ENCODE results near the gene IGF2.
"Not testable (repeated sequence)": the region's sequence is repeated elsewhere in the genome, so short reads cannot be mapped to it uniquely, and the experiment has no call there.

The IGF2 gene

GRCh38 chr11:2136209-2136951, 2.8 kb downstream of the IGF2 start:
- DNase-seq (ENCODE audit: low read depth) = no peak

- no peak for DNase-seq (ENCODE audit: low read depth)
Observed at GRCh38 chr11:2135648-2136201, 3.5 kb downstream of the IGF2 start.

- no peak for DNase-seq (ENCODE audit: low read depth)
Observed at GRCh38 chr11:2135018-2135569, 4.1 kb downstream of the IGF2 start.

- no peak for DNase-seq (ENCODE audit: low read depth)
Observed at GRCh38 chr11:2134022-2135010, 4.9 kb downstream of the IGF2 start.

GRCh38 chr11:2133241-2134021, 5.8 kb downstream of the IGF2 start:
- no peak for DNase-seq (ENCODE audit: low read depth)

- DNase-seq (ENCODE audit: low read depth) = no peak
Observed at GRCh38 chr11:2132874-2133240, 6.3 kb downstream of the IGF2 start.

- no peak for DNase-seq (ENCODE audit: low read depth)
Observed at GRCh38 chr11:2132246-2132645, 6.9 kb downstream of the IGF2 start.

- peak; percentile 36 for DNase-seq (ENCODE audit: low read depth)
Observed at GRCh38 chr11:2131371-2132236, 7.6 kb downstream of the IGF2 start.

GRCh38 chr11:2130881-2131352, 8.3 kb downstream of the IGF2 start:
- no peak for DNase-seq (ENCODE audit: low read depth)

- DNase-seq (ENCODE audit: low read depth) = no peak
Observed at GRCh38 chr11:2129699-2130366, 9.4 kb downstream of the IGF2 start.

GRCh38 chr11:2129308-2129698, 9.9 kb downstream of the IGF2 start:
- DNase-seq (ENCODE audit: low read depth) = no peak

GRCh38 chr11:2128511-2129307, 10.5 kb downstream of the IGF2 start:
- DNase-seq (ENCODE audit: low read depth) = no peak

GRCh38 chr11:2128130-2128510, 11.1 kb downstream of the IGF2 start:
- peak; percentile 26 for DNase-seq (ENCODE audit: low read depth)

- no peak for DNase-seq (ENCODE audit: low read depth)
Observed at GRCh38 chr11:2127482-2128129, 11.6 kb downstream of the IGF2 start.

- DNase-seq (ENCODE audit: low read depth) = no peak
Observed at GRCh38 chr11:2126520-2127085, 12.6 kb downstream of the IGF2 start.

GRCh38 chr11:2124736-2125484, 14.3 kb downstream of the IGF2 start:
- DNase-seq (ENCODE audit: low read depth) = not testable (repeated sequence)

- DNase-seq (ENCODE audit: low read depth) = no peak
Observed at GRCh38 chr11:2123628-2123960, 15.6 kb downstream of the IGF2 start.
